ENCODE measurements around the gene ATP7B.

ATP7B gene

GRCh38 chr13:51943721-51944120 lies 67.5 kb downstream of the ATP7B start:
- TF ChIP-seq, protein P1, sequence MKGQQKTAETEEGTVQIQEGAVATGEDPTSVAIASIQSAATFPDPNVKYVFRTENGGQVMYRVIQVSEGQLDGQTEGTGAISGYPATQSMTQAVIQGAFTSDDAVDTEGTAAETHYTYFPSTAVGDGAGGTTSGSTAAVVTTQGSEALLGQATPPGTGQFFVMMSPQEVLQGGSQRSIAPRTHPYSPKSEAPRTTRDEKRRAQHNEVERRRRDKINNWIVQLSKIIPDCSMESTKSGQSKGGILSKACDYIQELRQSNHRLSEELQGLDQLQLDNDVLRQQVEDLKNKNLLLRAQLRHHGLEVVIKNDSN (IDR thresholded peaks at IDR 0.05) = no peak
- TF ChIP-seq TCF12 (IDR thresholded peaks at IDR 0.05; ENCODE audit: low read depth) (no peak), TEAD4 (IDR thresholded peaks at IDR 0.05) (no peak), REST (IDR thresholded peaks at IDR 0.05; ENCODE audit: low read depth) (no peak), FOXM1 (IDR thresholded peaks at IDR 0.05; ENCODE audit: borderline replicate concordance, low read depth) (no peak), EP300 (IDR thresholded peaks at IDR 0.05; ENCODE audit: borderline replicate concordance) (no peak), RAD21 (IDR thresholded peaks at IDR 0.05; ENCODE audit: low read depth) (no peak), CEBPB (IDR thresholded peaks at IDR 0.05) (no peak)
- TF ChIP-seq, protein P2, sequence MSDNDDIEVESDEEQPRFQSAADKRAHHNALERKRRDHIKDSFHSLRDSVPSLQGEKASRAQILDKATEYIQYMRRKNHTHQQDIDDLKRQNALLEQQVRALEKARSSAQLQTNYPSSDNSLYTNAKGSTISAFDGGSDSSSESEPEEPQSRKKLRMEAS (IDR thresholded peaks at IDR 0.05) = no peak

DNA sequence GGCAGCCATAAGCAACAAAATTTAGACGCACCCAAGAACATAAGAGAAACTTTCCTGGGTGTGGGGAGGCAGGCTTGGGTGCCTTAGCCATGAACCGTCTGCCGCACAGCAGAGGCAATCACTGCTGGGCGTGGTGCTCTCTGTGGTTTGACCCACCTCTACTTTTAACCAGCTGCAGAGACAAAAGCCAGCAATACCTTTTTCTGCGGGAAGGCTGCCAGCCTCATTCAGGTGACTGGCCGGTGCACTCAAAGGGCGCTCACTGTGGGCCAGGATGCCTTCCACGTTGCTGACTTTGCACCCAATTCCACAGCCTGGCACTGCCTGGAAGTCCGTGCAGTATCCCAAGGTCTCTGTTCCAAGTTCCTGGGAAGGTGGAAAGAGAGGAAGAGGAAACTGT lies 69.1 kb downstream of the ATP7B start:
- TF ChIP-seq RAD21 (IDR thresholded peaks at IDR 0.05; ENCODE audit: low read depth) (no peak), TEAD4 (IDR thresholded peaks at IDR 0.05) (no peak), YY1 (IDR thresholded peaks at IDR 0.05; ENCODE audit: low read depth) (no peak), ZBTB7A (IDR thresholded peaks at IDR 0.05; ENCODE audit: low read depth) (no peak), EP300 (IDR thresholded peaks at IDR 0.05; ENCODE audit: borderline replicate concordance) (no peak)
- TF ChIP-seq, protein P1 (IDR thresholded peaks at IDR 0.05) = no peak
- TF ChIP-seq, protein P2 (IDR thresholded peaks at IDR 0.05) = no peak

DNA sequence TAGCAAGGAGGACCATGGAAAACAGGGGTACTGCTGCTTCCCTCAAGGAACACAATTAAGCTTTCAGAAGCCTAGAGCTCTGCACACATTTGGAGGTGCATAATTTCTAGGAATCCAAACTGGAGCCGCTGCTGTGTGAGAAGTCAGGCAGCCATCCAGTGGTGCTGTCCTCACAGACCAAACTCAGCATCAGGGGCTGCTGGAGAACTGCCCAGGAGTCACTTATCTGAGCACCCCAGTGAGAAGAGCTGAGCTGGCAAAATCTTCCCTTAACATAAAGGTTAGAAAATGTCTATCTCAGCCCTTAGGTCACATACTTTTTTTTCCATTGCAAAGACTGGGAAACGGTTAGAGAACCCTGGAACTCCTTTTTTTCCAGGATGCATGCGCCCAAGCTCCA lies 72.8 kb downstream of the ATP7B start:
- TF ChIP-seq, protein P2 (IDR thresholded peaks at IDR 0.05) = no peak
- TF ChIP-seq TCF12 (IDR thresholded peaks at IDR 0.05; ENCODE audit: low read depth) = no peak
- TF ChIP-seq RAD21 (IDR thresholded peaks at IDR 0.05; ENCODE audit: low read depth) = no peak
- TF ChIP-seq TEAD4 (IDR thresholded peaks at IDR 0.05) = no peak
- TF ChIP-seq NFIC (IDR thresholded peaks at IDR 0.05) = no peak
- no peak for TF ChIP-seq EP300 (IDR thresholded peaks at IDR 0.05; ENCODE audit: borderline replicate concordance)

DNA sequence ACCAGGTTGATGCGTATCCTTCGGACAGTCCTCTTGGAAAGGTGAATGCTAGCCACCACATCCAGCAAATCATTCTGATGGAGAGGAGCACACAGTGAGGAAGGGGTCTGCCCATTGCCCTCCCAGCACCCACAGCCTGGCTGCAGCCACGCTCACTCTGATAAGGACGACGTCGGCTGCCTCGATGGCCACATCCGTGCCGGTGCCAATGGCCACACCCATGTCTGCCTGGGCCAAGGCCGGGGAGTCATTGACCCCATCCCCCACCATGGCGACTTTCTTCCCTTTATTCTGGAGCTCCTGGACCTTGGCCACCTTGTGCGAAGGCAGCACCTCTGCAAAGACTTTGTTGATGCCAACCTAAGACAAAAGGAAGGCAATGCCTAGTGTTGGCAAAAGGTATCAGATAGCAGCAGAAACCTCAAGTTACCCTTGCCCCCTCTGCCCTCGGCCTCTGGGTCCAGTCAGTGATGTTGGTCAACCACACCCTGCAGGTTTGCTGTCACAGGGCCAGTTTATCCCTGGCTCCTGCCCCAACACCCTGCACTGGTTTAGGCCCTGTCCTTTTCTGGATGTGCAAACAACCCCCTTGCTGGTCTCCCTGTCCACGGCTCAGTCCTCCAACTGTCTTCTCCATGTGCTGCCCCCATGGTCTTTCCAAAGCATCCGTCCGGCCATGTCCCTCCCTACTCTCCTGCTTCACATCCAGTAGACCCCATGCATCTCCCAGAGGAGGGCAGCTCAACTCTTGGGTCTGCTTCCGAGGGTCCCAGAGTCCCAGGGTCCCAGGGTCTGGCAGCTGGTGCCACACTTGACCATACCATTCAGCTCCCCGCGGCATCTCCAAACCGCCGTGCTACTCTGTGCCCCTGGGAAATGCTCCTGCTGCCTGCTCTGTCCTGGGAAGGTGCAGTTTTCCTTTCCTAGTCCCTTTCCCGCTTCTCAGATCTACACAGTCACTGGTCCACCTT lies 73.6 kb downstream of the ATP7B start:
- TF ChIP-seq TEAD4 (IDR thresholded peaks at IDR 0.05) (no peak), TAF1 (IDR thresholded peaks at IDR 0.05; ENCODE audit: low read depth) (no peak), FOXM1 (IDR thresholded peaks at IDR 0.05; ENCODE audit: borderline replicate concordance, low read depth) (no peak), NFIC (IDR thresholded peaks at IDR 0.05) (no peak), TCF12 (IDR thresholded peaks at IDR 0.05; ENCODE audit: low read depth) (no peak), YY1 (IDR thresholded peaks at IDR 0.05; ENCODE audit: low read depth) (no peak), EP300 (IDR thresholded peaks at IDR 0.05; ENCODE audit: borderline replicate concordance) (no peak), CEBPB (IDR thresholded peaks at IDR 0.05) (no peak), REST (IDR thresholded peaks at IDR 0.05; ENCODE audit: low read depth) (no peak), ZBTB7A (IDR thresholded peaks at IDR 0.05; ENCODE audit: low read depth) (no peak), EGR1 (IDR thresholded peaks at IDR 0.05) (no peak), CREB1 (IDR thresholded peaks at IDR 0.05; ENCODE audit: low read depth) (no peak), RAD21 (IDR thresholded peaks at IDR 0.05; ENCODE audit: low read depth) (no peak)
- TF ChIP-seq, protein P2 (IDR thresholded peaks at IDR 0.05) = no peak
- TF ChIP-seq, protein P1 (IDR thresholded peaks at IDR 0.05) = no peak
